ENCODE measurements around the gene CD27.

Gene CD27

GRCh38 chr12:6434205-6435140 lies 10.3 kb upstream of the CD27 start:
- peak; percentile 63 to 69 for DNase-seq

- peak; percentile 14 to 27 for DNase-seq
These were observed 8.6 kb upstream of the CD27 start for GRCh38 chr12:6435961-6436715.

DNA sequence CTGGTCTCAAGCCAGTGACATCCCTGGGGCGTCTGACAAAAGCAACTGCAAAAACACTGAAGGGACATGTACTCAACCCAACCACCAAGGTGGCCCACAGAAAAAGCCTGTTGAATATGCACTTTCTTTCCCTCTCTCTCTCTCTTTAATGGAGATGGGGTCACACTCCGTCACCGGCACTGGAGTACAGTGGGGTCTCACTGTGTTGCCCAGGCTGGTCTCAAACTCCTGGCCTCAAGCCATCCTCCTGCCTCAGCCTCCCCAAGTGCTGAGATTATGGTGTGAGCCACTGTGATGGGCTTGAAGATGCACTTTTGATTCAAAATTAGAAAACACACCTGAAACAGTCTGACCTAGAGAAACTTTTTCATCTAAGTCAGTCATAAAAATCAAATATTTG lies 7.2 kb upstream of the CD27 start:
- DNase-seq, result peak in 1 of 2 experiments; percentile 5

- DNase-seq, result peak; percentile 10 to 14
These were observed 6.4 kb upstream of the CD27 start for GRCh38 chr12:6438345-6438744.

- no peak for DNase-seq
These were observed 4.4 kb upstream of the CD27 start for GRCh38 chr12:6440391-6440790.

- no peak for DNase-seq
These were observed 1.9 kb upstream of the CD27 start for GRCh38 chr12:6442836-6443235.

DNA sequence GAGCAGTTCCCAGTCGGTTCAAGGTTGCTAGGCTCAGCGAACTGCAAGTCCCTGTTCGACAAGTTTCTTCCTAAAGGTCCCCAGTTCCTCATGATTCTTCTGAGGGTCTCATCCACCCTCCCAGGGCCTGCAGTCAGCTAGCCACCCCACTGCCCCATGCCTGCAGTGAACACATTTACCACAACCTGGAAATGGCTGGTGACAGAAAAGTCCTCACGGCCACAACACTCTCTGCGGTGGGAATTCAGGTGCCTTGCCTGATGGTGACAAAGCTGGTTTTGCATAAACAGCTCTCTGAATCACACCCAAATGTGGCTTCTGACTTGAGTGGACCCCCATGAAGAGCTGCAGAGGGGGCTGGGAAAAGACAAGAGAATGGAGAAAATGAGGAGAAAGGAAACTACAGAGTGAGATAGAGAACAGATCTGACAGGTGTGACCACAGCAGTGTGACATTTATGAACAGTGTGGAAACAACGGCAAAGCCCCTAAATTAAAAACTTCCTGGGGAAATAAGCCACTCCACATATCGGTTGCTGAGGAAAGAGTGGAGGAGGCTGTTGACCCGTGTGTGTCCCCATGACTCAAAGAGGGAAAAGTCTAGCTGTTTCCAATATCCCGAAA lies 1.3 kb upstream of the CD27 start:
- peak; percentile 70 to 72 for DNase-seq

DNA sequence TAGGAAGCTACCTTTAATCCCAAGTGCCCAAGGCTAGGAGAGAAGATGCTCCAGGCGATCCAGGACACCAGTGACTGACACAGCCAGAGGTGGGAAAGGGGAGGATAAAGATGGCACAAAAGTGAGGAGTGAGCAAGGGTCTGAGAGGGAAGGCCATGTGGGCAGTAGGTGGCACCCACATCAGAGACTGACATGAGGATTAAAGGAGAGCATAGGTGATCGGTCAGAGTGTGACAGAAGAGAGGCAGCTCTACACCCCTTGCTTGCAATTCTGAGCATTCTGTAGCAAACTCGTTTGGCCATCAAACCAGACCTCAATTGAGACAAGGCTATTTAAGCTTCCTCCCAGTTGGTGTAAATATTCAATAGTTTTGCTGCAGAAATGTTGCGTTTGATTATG lies 724 bp upstream of the CD27 start:
- peak in 1 of 2 experiments; percentile 61 for DNase-seq

GRCh38 chr12:6450091-6450868 lies 5.5 kb downstream of the CD27 start:
- peak in 1 of 2 experiments; percentile 33 for DNase-seq

DNA sequence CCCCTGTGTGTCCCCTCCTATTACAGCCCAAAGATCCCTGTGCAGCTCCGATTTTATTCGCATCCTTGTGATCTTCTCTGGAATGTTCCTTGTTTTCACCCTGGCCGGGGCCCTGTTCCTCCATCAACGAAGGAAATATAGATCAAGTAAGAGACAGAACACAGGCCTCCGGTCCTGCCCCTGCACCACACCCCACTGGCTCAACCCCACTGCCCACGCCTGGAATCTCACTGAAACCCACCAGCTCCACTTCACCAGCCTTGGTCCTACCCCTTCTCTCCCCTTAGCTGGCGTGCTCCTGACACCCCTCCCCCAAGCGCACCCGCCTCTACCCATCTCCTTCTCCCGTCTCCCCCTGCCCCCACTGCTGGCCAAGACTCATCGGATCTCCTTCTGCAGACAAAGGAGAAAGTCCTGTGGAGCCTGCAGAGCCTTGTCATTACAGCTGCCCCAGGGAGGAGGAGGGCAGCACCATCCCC lies 6.2 kb downstream of the CD27 start:
- DNase-seq, result no peak

GRCh38 chr12:6451348-6452244 lies 6.8 kb downstream of the CD27 start, which contains the start of gene TAPBPL:
Gene TAPBPL, plus strand, starts transcription at chr12:6452042. Its CDS starts 207 bp downstream, at chr12:6452249.
- DNase-seq, result peak; percentile 81 to 86

DNA sequence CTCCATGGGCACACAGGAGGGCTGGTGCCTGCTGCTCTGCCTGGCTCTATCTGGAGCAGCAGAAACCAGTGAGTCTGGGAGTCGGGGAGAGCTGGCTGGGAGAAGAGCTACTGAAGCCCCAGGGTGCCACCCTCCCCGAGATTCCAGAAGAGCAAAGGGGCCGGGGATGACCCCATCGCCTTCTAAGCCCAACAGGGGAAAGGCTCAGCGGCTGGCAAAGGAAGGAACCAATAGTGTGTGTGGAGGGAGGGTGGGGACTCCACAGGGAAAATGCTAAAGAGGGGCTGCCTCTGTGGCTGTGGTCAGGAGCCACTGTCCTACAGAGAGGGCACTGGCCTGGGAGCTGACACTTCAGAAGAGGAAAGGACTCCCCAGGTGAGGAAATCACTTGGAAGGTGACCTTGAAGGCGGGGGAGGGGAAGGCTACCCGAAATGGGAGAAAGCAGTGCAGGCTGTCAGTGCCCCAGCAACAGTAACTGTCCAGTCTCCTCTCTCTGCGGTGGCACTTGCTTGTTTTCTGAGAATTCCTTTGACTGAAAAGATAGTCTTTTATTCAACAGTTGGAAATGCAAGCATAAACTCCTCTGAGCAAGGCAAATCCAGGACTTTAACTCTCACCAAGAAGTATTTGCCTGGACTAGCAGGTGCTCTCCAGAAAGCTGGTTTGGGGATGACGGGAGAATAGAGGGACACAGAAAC lies 7.6 kb downstream of the CD27 start:
- peak; percentile 61 to 63 for DNase-seq

- DNase-seq, result peak; percentile 64 to 70
These were observed 8.3 kb downstream of the CD27 start for GRCh38 chr12:6452944-6453630.

GRCh38 chr12:6457220-6457945 lies 12.6 kb downstream of the CD27 start:
- DNase-seq, result no peak

GRCh38 chr12:6458281-6459003 lies 13.7 kb downstream of the CD27 start:
- peak in 1 of 2 experiments; percentile 17 for DNase-seq

DNA sequence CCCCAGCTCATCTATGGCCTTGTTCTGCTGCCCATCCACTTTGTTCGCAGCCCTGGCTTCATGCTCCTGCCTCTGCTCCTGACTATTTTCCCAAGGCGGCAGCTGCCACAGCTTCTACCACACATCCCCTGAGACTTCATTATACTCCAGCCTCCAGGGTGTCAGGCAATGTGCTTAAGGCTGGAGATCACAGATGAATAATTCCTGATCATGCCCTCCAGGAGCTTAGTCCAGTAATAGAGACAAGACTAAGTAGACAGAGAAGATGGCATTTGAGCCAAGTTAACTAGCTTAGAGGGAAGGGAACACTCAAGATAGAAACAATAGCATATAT lies 14.2 kb downstream of the CD27 start:
- no peak for DNase-seq

DNA sequence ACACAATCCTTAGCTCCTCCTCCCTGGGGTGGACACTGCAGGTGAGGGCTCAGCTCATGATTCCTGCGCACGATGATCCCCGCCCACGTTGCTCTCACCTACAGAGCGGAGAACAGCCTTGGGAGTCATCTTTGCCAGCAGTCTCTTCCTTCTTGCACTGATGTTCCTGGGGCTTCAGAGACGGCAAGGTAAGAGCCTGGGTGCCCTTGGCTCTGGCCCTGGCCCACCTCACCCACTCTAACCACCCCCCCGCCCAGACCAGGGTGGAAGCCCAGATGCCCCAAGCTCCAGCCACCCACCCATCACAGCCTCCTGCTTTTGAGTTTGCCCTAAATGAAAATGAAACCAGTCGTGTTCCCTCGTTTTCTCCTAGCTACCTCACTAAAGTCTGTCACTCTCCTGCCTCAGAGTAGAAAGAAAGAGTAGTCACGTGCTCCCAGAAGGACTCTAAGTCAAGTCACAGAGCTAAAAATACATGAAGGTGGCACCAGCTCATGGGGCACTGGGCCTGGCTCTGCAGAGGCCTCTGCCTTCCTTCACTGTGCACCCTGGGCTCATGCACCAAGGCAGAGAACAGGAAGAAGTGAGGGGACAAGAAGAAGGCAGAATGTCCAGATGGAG lies 16.1 kb downstream of the CD27 start:
- peak; percentile 64 to 66 for DNase-seq
